Measurements from ENCODE around the gene VWC2L.

VWC2L gene

GRCh38 chr2:214545898-214546542 lies 135.2 kb downstream of the VWC2L start:
- no peak overlapping the region for H3K9ac ChIP-seq (ENCODE audit: low read length)
- no peaks in the 10 kb centered on the region for H3K9me3 ChIP-seq (ENCODE audit: control insufficient read depth, low read length)

GRCh38 chr2:214547931-214548330 lies 137.1 kb downstream of the VWC2L start:
- no peak overlapping the region for H3K4me3 ChIP-seq (ENCODE audit: low read length)
- H3K27me3 ChIP-seq (ENCODE audit: control insufficient read depth, insufficient read depth, low read length), result no peaks in the 10 kb centered on the region
- H3K4me1 ChIP-seq (ENCODE audit: control insufficient read depth, insufficient read depth, low read length), result no peaks in the 10 kb centered on the region
- no peaks in the 10 kb centered on the region for H3K36me3 ChIP-seq (ENCODE audit: control insufficient read depth, insufficient read depth, low read length)
- H3K9me3 ChIP-seq (ENCODE audit: control insufficient read depth, low read length), result no peaks in the 10 kb centered on the region
- H3K9ac ChIP-seq (ENCODE audit: low read length), result no peak overlapping the region

More at GRCh38 chr2:214545898-214546542, 135.2 kb downstream of the VWC2L start:
- Histone ChIP-seq H3K36me3 (ENCODE audit: control insufficient read depth, insufficient read depth, low read length) (no peaks in the 10 kb centered on the region), H3K27me3 (ENCODE audit: control insufficient read depth, insufficient read depth, low read length) (no peaks in the 10 kb centered on the region), H3K4me3 (ENCODE audit: low read length) (no peak overlapping the region), H3K4me1 (ENCODE audit: control insufficient read depth, insufficient read depth, low read length) (no peaks in the 10 kb centered on the region)

GRCh38 chr2:214549946-214550345 lies 139.1 kb downstream of the VWC2L start:
- no peak overlapping the region for H3K9ac ChIP-seq (ENCODE audit: low read length)
- no peaks in the 10 kb centered on the region for H3K4me1 ChIP-seq (ENCODE audit: control insufficient read depth, insufficient read depth, low read length)
- no peaks in the 10 kb centered on the region for H3K27me3 ChIP-seq (ENCODE audit: control insufficient read depth, insufficient read depth, low read length)
- H3K36me3 ChIP-seq (ENCODE audit: control insufficient read depth, insufficient read depth, low read length), result no peaks in the 10 kb centered on the region
- H3K4me3 ChIP-seq (ENCODE audit: low read length), result no peak overlapping the region
- no peaks in the 10 kb centered on the region for H3K9me3 ChIP-seq (ENCODE audit: control insufficient read depth, low read length)

- Histone ChIP-seq H3K27me3 (ENCODE audit: control insufficient read depth, insufficient read depth, low read length) (no peaks in the 10 kb centered on the region), H3K9ac (ENCODE audit: low read length) (no peak overlapping the region), H3K4me1 (ENCODE audit: control insufficient read depth, insufficient read depth, low read length) (no peaks in the 10 kb centered on the region), H3K9me3 (ENCODE audit: control insufficient read depth, low read length) (no peaks in the 10 kb centered on the region), H3K4me3 (ENCODE audit: low read length) (no peak overlapping the region), H3K36me3 (ENCODE audit: control insufficient read depth, insufficient read depth, low read length) (no peaks in the 10 kb centered on the region)
Measured at GRCh38 chr2:214550786-214551185, 139.9 kb downstream of the VWC2L start.

GRCh38 chr2:214557884-214558283 lies 147.0 kb downstream of the VWC2L start:
- Histone ChIP-seq H3K9me3 (ENCODE audit: control insufficient read depth, low read length) (no peaks in the 10 kb centered on the region), H3K36me3 (ENCODE audit: control insufficient read depth, insufficient read depth, low read length) (no peaks in the 10 kb centered on the region), H3K4me1 (ENCODE audit: control insufficient read depth, insufficient read depth, low read length) (no peaks in the 10 kb centered on the region), H3K9ac (ENCODE audit: low read length) (no peak overlapping the region), H3K4me3 (ENCODE audit: low read length) (no peak overlapping the region), H3K27me3 (ENCODE audit: control insufficient read depth, insufficient read depth, low read length) (no peaks in the 10 kb centered on the region)

GRCh38 chr2:214558341-214558740 lies 147.5 kb downstream of the VWC2L start:
- Histone ChIP-seq H3K4me3 (ENCODE audit: low read length) (no peak overlapping the region), H3K9ac (ENCODE audit: low read length) (no peak overlapping the region), H3K27me3 (ENCODE audit: control insufficient read depth, insufficient read depth, low read length) (no peaks in the 10 kb centered on the region), H3K36me3 (ENCODE audit: control insufficient read depth, insufficient read depth, low read length) (no peaks in the 10 kb centered on the region), H3K9me3 (ENCODE audit: control insufficient read depth, low read length) (no peaks in the 10 kb centered on the region), H3K4me1 (ENCODE audit: control insufficient read depth, insufficient read depth, low read length) (no peaks in the 10 kb centered on the region)

- no peaks in the 10 kb centered on the region for H3K9me3 ChIP-seq (ENCODE audit: control insufficient read depth, low read length)
- no peaks in the 10 kb centered on the region for H3K27me3 ChIP-seq (ENCODE audit: control insufficient read depth, insufficient read depth, low read length)
- no peaks in the 10 kb centered on the region for H3K4me1 ChIP-seq (ENCODE audit: control insufficient read depth, insufficient read depth, low read length)
- no peak overlapping the region for H3K9ac ChIP-seq (ENCODE audit: low read length)
- no peaks in the 10 kb centered on the region for H3K36me3 ChIP-seq (ENCODE audit: control insufficient read depth, insufficient read depth, low read length)
- H3K4me3 ChIP-seq (ENCODE audit: low read length), result no peak overlapping the region
Measured at GRCh38 chr2:214560176-214560575, 149.3 kb downstream of the VWC2L start.

GRCh38 chr2:214560618-214561190 lies 149.8 kb downstream of the VWC2L start:
- H3K9me3 ChIP-seq (ENCODE audit: control insufficient read depth, low read length), result no peaks in the 10 kb centered on the region
- no peaks in the 10 kb centered on the region for H3K27me3 ChIP-seq (ENCODE audit: control insufficient read depth, insufficient read depth, low read length)
- H3K4me3 ChIP-seq (ENCODE audit: low read length), result no peak overlapping the region
- no peaks in the 10 kb centered on the region for H3K4me1 ChIP-seq (ENCODE audit: control insufficient read depth, insufficient read depth, low read length)
- no peak overlapping the region for H3K9ac ChIP-seq (ENCODE audit: low read length)
- H3K36me3 ChIP-seq (ENCODE audit: control insufficient read depth, insufficient read depth, low read length), result no peaks in the 10 kb centered on the region

GRCh38 chr2:214565246-214565645 lies 154.4 kb downstream of the VWC2L start:
- Histone ChIP-seq H3K4me3 (ENCODE audit: low read length) (no peak overlapping the region), H3K4me1 (ENCODE audit: control insufficient read depth, insufficient read depth, low read length) (no peaks in the 10 kb centered on the region), H3K9ac (ENCODE audit: low read length) (no peak overlapping the region)

GRCh38 chr2:214566457-214566856 lies 155.6 kb downstream of the VWC2L start:
- Histone ChIP-seq H3K9ac (ENCODE audit: low read length) (no peak overlapping the region), H3K27me3 (ENCODE audit: control insufficient read depth, insufficient read depth, low read length) (no peaks in the 10 kb centered on the region), H3K4me1 (ENCODE audit: control insufficient read depth, insufficient read depth, low read length) (no peaks in the 10 kb centered on the region), H3K4me3 (ENCODE audit: low read length) (no peak overlapping the region), H3K9me3 (ENCODE audit: control insufficient read depth, low read length) (no peaks in the 10 kb centered on the region), H3K36me3 (ENCODE audit: control insufficient read depth, insufficient read depth, low read length) (no peaks in the 10 kb centered on the region)

More at GRCh38 chr2:214565246-214565645, 154.4 kb downstream of the VWC2L start:
- H3K9me3 ChIP-seq (ENCODE audit: control insufficient read depth, low read length), result no peaks in the 10 kb centered on the region
- H3K27me3 ChIP-seq (ENCODE audit: control insufficient read depth, insufficient read depth, low read length), result no peaks in the 10 kb centered on the region
- H3K36me3 ChIP-seq (ENCODE audit: control insufficient read depth, insufficient read depth, low read length), result no peaks in the 10 kb centered on the region

- Histone ChIP-seq H3K4me1 (ENCODE audit: control insufficient read depth, insufficient read depth, low read length) (no peaks in the 10 kb centered on the region), H3K9me3 (ENCODE audit: control insufficient read depth, low read length) (no peaks in the 10 kb centered on the region), H3K36me3 (ENCODE audit: control insufficient read depth, insufficient read depth, low read length) (no peaks in the 10 kb centered on the region), H3K27me3 (ENCODE audit: control insufficient read depth, insufficient read depth, low read length) (no peaks in the 10 kb centered on the region), H3K4me3 (ENCODE audit: low read length) (no peak overlapping the region), H3K9ac (ENCODE audit: low read length) (no peak overlapping the region)
Measured at GRCh38 chr2:214569419-214570035, 158.7 kb downstream of the VWC2L start.

GRCh38 chr2:214574084-214574781 lies 163.4 kb downstream of the VWC2L start:
- H3K4me1 ChIP-seq (ENCODE audit: control insufficient read depth, insufficient read depth, low read length), result no peaks in the 10 kb centered on the region
- H3K9me3 ChIP-seq (ENCODE audit: control insufficient read depth, low read length), result no peaks in the 10 kb centered on the region
- no peak overlapping the region for H3K4me3 ChIP-seq (ENCODE audit: low read length)
- no peaks in the 10 kb centered on the region for H3K36me3 ChIP-seq (ENCODE audit: control insufficient read depth, insufficient read depth, low read length)
- no peaks in the 10 kb centered on the region for H3K27me3 ChIP-seq (ENCODE audit: control insufficient read depth, insufficient read depth, low read length)
- no peak overlapping the region for H3K9ac ChIP-seq (ENCODE audit: low read length)

All from mucosa of stomach (tissue), 1 donor.